ENCODE data around the gene NARF.

NARF gene

DNA sequence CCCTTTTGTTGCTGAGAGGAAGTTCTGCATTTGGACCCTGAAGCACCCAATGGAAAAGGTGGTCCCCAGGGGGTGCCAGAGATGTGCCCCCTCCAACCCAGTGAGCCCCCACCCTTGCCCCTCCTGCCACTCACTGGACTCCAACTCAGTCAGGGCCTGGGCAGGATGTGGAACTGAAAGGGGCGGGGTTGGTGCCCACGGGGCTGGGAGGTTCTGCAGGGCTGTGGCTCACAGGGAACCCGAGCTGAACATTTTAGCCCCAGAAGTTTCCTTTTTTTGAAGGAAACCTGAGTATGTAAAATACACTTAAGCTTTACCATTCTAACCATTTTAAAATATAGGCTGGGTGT lies 24.4 kb upstream of the NARF start:
- TF ChIP-seq, protein P1, sequence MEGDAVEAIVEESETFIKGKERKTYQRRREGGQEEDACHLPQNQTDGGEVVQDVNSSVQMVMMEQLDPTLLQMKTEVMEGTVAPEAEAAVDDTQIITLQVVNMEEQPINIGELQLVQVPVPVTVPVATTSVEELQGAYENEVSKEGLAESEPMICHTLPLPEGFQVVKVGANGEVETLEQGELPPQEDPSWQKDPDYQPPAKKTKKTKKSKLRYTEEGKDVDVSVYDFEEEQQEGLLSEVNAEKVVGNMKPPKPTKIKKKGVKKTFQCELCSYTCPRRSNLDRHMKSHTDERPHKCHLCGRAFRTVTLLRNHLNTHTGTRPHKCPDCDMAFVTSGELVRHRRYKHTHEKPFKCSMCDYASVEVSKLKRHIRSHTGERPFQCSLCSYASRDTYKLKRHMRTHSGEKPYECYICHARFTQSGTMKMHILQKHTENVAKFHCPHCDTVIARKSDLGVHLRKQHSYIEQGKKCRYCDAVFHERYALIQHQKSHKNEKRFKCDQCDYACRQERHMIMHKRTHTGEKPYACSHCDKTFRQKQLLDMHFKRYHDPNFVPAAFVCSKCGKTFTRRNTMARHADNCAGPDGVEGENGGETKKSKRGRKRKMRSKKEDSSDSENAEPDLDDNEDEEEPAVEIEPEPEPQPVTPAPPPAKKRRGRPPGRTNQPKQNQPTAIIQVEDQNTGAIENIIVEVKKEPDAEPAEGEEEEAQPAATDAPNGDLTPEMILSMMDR (IDR thresholded peaks at IDR 0.05; ENCODE audit: borderline replicate concordance, insufficient read depth, low read depth, low read length), result no peak
- no peak overlapping the region for H3K4me3 ChIP-seq (ENCODE audit: low read depth, low read length)

DNA sequence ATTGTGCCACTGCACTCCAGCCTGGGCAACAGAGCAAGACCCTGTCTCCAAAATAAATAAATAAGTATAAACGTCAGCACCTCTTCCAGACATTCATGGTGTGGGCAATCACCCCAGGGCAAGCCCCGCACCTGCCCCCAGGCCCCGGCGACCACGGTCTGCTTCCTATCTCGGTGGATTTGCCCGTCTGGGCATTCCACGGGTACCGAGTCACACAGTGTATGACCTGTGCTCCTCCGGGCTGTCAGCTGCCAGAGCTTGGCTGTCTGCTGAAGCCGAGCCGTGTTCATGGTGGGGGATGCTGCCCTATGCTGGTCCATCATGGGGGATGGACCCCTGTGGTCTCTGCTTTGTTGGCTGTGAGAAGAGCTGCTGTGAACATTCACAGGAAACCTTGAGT lies 23.4 kb upstream of the NARF start:
- TF ChIP-seq, protein P1 (IDR thresholded peaks at IDR 0.05; ENCODE audit: borderline replicate concordance, insufficient read depth, low read depth, low read length), result no peak
- H3K4me3 ChIP-seq (ENCODE audit: low read depth, low read length), result no peak overlapping the region

DNA sequence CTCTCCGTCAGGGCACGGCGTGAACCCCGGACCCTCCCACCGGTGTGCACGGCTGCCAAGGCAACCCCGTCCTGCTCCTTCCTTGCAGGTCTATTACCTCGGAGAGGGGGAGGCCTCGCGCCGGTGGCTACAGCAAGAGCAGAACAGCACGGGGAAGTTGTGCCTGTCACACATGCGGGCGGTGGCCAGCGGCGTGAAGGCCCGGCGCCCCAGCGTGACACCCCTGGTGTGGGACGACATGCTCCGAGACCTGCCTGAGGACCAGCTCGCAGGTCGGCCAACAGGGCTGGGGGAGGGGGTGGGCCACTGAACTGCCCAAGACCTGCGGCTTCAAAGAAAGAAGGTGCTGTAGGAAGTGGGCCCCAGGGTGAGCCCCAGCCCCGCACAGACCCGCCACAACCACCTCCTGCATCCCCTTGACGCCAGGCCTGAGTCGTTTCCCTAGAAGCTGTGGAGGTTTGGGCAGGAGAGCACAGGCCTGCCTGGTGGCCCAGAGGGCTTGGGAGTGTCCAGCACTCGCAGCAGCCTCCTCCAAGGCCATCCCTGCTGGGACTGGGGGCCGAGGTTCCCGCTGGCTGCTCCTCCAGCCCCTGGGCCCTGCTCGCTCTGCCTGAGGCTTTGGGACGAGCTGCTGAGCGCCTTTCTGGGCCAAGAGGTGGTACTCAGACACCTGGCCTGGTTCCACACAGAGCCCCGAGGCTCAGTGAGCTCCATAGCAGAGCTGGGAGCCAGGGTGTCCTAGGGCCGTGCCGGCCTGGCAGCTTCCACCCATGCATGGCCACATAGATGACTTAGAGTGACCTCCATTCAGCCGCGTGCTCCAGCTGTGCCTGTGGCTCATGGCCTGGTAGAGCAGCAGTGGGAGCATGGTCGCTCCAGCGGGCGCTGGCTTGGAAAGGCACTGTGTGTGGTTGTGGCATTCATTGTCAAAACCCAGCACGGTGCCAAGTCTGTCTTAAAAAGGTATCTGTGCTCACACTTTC lies 22.6 kb upstream of the NARF start:
- TF ChIP-seq, protein P1 (IDR thresholded peaks at IDR 0.05; ENCODE audit: borderline replicate concordance, insufficient read depth, low read depth, low read length), result no peak
- H3K4me3 ChIP-seq (ENCODE audit: low read depth, low read length), result no peak overlapping the region

DNA sequence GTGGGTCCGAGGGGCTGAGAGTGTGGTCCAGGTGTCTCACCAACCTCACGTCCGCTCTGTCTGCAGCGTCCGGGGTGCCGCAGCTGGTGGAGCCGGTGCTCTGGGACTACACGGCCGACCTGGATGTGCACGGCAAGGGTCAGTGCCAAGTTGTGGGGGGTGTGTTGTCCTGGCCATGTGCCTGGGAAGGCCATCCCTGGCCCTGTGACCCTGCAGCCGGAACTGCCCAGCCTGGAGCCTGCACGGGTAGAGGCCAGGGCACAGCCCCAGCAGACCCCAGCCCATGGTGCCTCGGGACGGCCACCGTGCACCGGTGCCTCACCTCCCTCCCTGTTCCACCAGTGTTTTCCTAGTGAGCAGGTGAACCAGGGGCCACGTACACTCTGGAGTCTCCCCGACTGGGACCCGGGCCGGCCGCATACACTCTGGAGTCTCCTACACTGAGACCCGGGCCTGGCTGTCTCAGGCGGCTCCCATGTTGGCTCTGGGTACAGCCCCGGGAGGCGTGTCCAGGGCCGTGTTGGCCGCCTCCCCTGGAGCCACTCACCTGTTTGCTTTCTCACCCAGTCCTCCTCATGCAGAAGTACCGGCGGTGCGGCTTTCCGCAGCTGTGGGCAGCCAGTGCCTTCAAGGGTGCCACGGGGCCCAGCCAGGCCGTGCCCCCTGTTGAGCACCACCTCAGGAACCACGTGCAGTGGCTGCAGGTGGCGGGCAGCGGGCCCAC lies 21.8 kb upstream of the NARF start:
- no peak overlapping the region for H3K4me3 ChIP-seq (ENCODE audit: low read depth, low read length)
- TF ChIP-seq, protein P1 (IDR thresholded peaks at IDR 0.05; ENCODE audit: borderline replicate concordance, insufficient read depth, low read depth, low read length), result no peak

DNA sequence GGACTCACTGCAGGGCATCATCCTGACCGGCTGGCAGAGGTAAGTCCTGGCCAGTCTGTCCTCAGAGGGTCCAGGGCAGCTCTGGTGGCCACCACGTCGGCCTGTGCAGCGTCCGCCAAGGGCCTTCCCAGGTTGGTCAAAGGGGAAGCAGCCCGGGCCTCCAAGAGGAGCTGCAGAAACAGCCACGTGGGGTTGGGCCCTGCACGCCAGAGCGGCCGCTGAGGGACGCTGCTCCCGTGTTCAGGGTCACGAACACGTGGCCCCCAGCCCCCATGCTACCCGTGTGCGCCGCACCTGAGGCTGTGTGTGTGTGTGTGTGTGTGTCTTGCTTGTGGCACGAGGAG lies 21.2 kb upstream of the NARF start:
- no peak overlapping the region for H3K4me3 ChIP-seq (ENCODE audit: low read depth, low read length)
- TF ChIP-seq, protein P1 (IDR thresholded peaks at IDR 0.05; ENCODE audit: borderline replicate concordance, insufficient read depth, low read depth, low read length), result no peak

DNA sequence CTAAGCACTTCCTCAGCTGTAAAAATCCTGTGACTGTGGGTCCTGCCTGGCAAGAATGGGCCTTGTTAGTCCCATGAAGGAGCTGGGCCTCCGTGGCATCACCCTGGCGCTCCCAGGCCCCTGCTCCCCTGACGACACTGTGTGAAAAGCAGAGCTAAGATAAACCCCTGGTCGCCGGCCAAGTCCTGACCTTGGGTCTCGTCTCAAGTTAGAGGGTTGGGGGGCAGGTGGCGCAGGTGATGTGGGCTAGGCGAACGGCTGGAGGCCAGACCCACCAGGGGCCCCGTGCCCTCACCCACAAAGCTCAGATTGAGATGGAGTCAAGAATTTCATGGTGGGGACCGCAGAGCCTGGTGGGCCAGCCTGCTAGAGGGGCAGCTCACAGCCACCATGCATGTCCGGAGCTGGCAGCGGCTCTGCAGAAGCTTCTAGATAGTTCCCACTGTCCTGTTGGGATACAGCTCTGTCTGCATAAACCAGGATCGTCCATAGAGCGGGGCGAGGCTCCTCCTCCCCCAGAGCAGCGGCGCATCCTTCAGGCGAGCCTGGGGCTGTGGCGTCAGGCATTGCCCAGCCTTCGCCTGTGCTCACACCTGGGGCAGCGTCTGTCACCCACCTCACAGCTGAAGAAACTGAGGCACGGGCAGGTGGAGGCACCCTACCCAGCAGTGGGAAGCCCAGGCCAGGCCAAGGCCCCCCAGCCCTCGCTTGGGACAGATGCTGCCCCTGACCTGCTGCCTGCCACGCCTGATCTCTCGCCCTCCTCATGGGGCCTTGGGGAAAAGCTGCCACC lies 19.9 kb upstream of the NARF start:
- H3K4me3 ChIP-seq (ENCODE audit: low read depth, low read length), result no peak overlapping the region
- TF ChIP-seq, protein P1 (IDR thresholded peaks at IDR 0.05; ENCODE audit: borderline replicate concordance, insufficient read depth, low read depth, low read length), result no peak

Measured in GM12875 (cell line).